Karpas-422 (cell line): ENCODE measurements around the gene PCNX3. TPM values are rescaled to one million over a fixed set of nuclear protein-coding genes. Genes with fewer than 3 reads are reported as not detected.

ENCODE experiments used
- DNase-seq: peaks from one replicate; pipeline ENCODE4 v3.0.0-alpha.2; 2015
- H2AFZ ChIP-seq: fragments of 200-600 bp; sonication (generic); 2 replicates; pipeline ENCODE4 v1.6.1; 2014; ENCODE audit warnings: antibody characterized with exemption, low read length, mixed read lengths
- H3K27ac ChIP-seq: fragments of 200-600 bp; sonication (generic); 2 replicates; pipeline ENCODE4 v1.5.1; 2014; ENCODE audit warnings: mild to moderate bottlenecking, low read length, moderate library complexity
- H3K27me3 ChIP-seq: fragments of 200-600 bp; sonication (generic); 2 replicates; pipeline ENCODE4 v1.6.1; 2014; ENCODE audit warnings: low read length, mixed read lengths
- H3K36me3 ChIP-seq: fragments of 200-600 bp; sonication (generic); 2 replicates; pipeline ENCODE4 v1.6.1; 2014; ENCODE audit warnings: low read length, mixed read lengths; ENCODE audit not compliant: insufficient read depth
- H3K4me1 ChIP-seq: fragments of 200-600 bp; sonication (generic); 2 replicates; pipeline ENCODE4 v1.6.1; 2014; ENCODE audit warnings: mild to moderate bottlenecking, low read length, mixed read lengths
- H3K4me2 ChIP-seq: fragments of 200-600 bp; sonication (generic); 2 replicates; pipeline ENCODE4 v1.6.1; 2014; ENCODE audit warnings: low read length, low read depth, mild to moderate bottlenecking; ENCODE audit not compliant: poor library complexity, severe bottlenecking
- H3K4me3 ChIP-seq: fragments of 200-600 bp; sonication (generic); 2 replicates; pipeline ENCODE4 v1.5.1; 2014; ENCODE audit warnings: mild to moderate bottlenecking, antibody characterized with exemption, low read length, mixed read lengths
- H3K79me2 ChIP-seq: fragments of 200-600 bp; sonication (generic); 2 replicates; pipeline ENCODE4 v1.6.1; 2014; ENCODE audit warnings: mild to moderate bottlenecking, low read length, mixed read lengths
- H3K9ac ChIP-seq: fragments of 200-600 bp; sonication (generic); 2 replicates; pipeline ENCODE4 v1.6.0; 2014; ENCODE audit warnings: low read length
- H3K9me2 ChIP-seq: fragments of 200-600 bp; sonication (generic), shearing (Covaris generic); replicated peaks from 2 replicates; pipeline ENCODE4 v1.6.0; 2014; ENCODE audit warnings: mild to moderate bottlenecking, low read length, moderate library complexity; ENCODE audit not compliant: insufficient read depth
- H3K9me3 ChIP-seq: fragments of 300-700, 200-600 bp; sonication (generic); 2 replicates; pipeline ENCODE4 v1.6.1; 2014; ENCODE audit warnings: low read length, mixed read lengths
- H4K20me1 ChIP-seq: fragments of 200-600 bp; sonication (generic); 2 replicates; pipeline ENCODE4 v1.6.1; 2014; ENCODE audit warnings: mild to moderate bottlenecking, antibody characterized with exemption, low read length, low read depth; ENCODE audit not compliant: insufficient read depth
- total RNA-seq: library from RNA; depleted of rRNA; stranded (reverse); fragments of >200 nt; shearing (Covaris generic); gene quantifications from 2 replicates; pipeline ENCODE4 v1.2.3, GENCODE V29; 2014; ENCODE audit warnings: low replicate concordance

The PCNX3 gene
- total RNA-seq, 1 experiment from 2014 or later = 20.4 TPM

DNA sequence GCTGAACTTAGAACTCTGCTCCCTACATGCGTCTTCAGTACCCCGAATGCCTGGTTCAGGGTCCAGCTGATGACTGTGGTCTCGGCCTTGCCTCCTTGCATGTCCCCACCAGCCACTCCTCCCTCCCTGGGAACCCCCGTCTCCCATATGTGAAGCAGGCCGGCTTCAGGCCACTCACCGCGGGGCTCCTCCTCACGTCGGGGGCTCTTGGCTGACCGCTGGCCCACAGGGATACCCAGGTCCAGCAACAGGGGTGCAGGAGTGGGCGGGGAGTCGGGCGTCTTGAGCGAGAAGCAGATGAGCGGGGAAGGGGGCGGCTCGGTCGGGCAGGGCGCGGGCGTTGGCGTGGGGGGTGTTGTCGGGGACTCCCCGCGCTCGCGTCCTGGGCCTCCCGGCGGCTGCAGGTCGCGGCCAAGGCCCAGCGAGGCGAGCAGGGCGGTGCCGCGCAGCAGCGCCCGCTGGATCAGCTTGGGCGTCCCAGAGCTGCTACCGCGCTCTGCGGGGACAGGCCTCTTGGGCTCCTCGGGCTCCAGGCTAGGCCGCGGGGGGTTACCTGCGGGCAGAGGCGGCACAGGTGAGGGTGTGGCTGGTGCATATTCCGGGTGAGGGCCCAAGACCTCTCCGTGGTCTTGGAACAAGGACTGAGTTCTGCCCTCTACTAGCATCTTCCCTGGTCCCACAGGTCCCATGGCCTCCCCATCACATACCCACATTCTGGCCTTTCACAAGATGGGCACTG is 16.2 kb upstream of the PCNX3 start:
- no peak overlapping the region for H3K4me3 ChIP-seq

DNA sequence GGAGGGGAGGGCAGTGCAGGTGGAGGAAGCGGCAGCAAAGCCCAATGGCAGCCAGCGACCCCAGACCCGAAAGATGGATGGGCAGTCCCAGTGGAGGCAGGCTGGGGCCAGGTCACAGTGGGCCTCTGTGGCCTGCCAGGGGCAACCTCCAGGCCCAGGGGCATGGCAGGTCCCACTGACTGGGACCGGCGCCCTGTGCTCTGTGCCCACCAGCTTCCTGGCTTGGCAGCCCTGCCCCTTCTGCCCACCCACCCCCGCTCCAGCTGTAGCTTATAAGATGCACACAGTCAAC is 15.7 kb upstream of the PCNX3 start:
- no peaks in the 10 kb centered on the region for H3K27me3 ChIP-seq
- no peak overlapping the region for H3K9ac ChIP-seq
- H3K9me3 ChIP-seq = no peaks in the 10 kb centered on the region
- H3K4me1 ChIP-seq = peaks cover 12% of the 10 kb centered on the region
- H3K4me2 ChIP-seq = no peak overlapping the region
- H3K36me3 ChIP-seq = no peaks in the 10 kb centered on the region
- no peak overlapping the region for H3K4me3 ChIP-seq
- H3K9me2 ChIP-seq = no peaks in the 10 kb centered on the region
- no peaks in the 10 kb centered on the region for H3K79me2 ChIP-seq
- H4K20me1 ChIP-seq = no peaks in the 10 kb centered on the region
- no peak for DNase-seq
- H2AFZ ChIP-seq = no peak overlapping the region
- H3K27ac ChIP-seq = no peak overlapping the region

More for the DNA sequence above, 16.2 kb upstream of the PCNX3 start:
- Histone ChIP-seq H3K9me3 (no peaks in the 10 kb centered on the region), H3K9ac (no peak overlapping the region), H3K4me2 (no peak overlapping the region), H3K27me3 (no peaks in the 10 kb centered on the region), H3K4me1 (peaks cover 12% of the 10 kb centered on the region), H4K20me1 (no peaks in the 10 kb centered on the region), H3K79me2 (no peaks in the 10 kb centered on the region), H2AFZ (no peak overlapping the region), H3K36me3 (no peaks in the 10 kb centered on the region), H3K27ac (no peak overlapping the region), H3K9me2 (no peaks in the 10 kb centered on the region)
- no peak for DNase-seq

DNA sequence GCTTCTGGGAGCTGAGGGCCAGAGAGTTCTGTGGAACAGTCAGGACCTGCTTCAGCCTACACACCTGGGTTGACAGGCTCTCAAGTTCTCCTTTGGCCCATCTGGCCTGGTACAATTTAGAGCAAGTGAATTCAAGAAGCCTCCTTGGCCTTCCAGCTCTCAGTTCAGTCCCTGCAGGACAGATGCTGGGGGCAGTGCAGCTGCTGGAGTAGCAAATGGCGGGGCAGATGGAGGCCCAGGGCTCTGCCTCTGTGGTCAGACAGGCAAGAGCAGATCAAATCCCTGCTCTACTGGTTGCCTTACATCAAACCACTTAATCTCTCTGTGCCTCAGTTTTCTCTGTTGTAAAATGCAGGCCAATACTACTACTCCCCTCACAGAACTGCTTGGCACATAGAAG is 11.3 kb upstream of the PCNX3 start:
- Histone ChIP-seq H3K27ac (no peak overlapping the region), H3K9me2 (no peaks in the 10 kb centered on the region), H3K36me3 (peaks cover 15% of the 10 kb centered on the region), H3K9me3 (no peaks in the 10 kb centered on the region), H3K4me3 (no peak overlapping the region), H3K4me2 (no peak overlapping the region), H3K27me3 (no peaks in the 10 kb centered on the region), H3K9ac (no peak overlapping the region), H3K79me2 (no peaks in the 10 kb centered on the region), H3K4me1 (no peaks in the 10 kb centered on the region), H2AFZ (no peak overlapping the region), H4K20me1 (no peaks in the 10 kb centered on the region)
- DNase-seq = no peak

DNA sequence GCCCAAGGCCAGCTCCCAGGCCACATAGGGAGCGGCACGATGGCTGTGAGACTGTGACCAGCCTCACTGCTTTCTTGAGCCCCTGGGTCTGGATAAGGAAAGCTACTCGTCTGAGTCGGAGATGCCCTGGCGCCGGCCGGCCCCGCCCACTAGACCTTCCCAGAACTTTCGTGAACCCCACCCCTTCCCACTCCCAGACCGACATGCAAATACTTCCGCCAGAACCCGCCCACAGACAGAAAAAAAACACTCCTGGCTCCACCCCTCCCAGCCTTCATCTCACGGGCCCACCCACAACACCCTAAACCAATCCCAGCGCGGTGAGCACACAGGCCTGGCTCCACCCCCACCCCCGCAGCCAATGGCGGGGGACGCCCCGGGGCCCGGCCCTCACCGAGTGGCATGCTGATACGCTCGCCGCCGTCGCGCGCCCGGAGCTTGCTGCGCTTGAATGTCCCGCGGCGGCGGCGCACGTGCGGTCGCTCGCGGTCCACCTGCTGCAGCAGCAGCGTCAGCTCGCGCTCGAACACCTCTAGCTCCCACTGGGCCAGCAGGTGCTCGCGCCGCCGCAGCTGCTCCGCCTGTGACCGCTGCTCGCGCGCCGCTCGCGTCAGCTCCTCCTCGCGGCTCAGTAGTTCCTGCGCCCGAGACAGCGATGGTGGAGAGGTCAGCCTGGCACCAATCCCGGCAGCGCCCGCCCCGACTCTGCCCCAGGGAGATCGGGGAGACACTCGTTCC is 8.5 kb upstream of the PCNX3 start:
- no peak overlapping the region for H3K4me2 ChIP-seq
- H3K36me3 ChIP-seq = peaks cover 15% of the 10 kb centered on the region
- H3K4me3 ChIP-seq = no peak overlapping the region
- peaks cover 8% of the 10 kb centered on the region for H3K79me2 ChIP-seq
- no peaks in the 10 kb centered on the region for H3K9me3 ChIP-seq
- no peaks in the 10 kb centered on the region for H3K27me3 ChIP-seq
- H3K9ac ChIP-seq = no peak overlapping the region
- no peak overlapping the region for H3K27ac ChIP-seq
- no peaks in the 10 kb centered on the region for H4K20me1 ChIP-seq
- H3K4me1 ChIP-seq = peaks cover 10% of the 10 kb centered on the region
- H2AFZ ChIP-seq = no peak overlapping the region
- no peaks in the 10 kb centered on the region for H3K9me2 ChIP-seq
- peak; percentile 87 for DNase-seq

DNA sequence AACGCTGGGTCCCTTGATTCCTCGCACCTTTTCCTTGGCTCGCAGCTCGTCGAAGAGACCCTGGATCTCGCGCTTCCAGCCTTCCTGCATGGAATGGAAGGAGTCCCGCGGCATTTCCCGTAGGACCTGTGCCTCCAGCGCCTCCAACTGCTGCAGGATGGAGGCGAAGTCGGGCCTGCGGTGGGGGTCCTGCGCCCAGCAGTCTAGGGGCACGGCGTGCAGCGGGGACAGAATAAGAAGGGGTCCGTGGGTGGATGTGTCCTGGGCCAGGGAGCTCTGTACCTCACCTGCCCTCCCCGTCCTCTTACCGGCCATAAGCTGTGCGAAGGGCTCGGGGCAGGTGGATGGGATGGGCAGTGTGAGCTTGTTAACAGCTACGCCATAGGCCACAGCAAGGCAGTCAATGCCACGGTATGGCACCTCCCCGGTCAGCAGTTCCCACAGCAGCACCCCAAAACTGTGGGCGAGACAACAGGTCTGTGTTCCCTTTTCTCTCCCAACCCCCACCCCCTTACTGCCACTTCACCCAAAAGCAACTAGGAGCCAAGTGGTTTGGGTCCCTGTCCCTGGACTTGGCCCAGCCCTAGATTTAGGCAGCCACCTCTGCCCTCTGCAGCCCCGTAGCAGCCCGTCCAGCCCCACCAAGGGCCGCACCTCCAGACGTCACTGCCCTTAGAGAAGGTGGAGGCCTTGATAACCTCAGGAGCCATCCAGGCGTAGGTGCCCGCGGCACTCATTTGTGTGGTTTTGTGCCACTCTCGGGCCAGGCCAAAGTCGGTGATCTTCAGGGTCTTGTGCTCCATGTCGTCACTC is 7.8 kb upstream of the PCNX3 start:
- H3K9me2 ChIP-seq = no peaks in the 10 kb centered on the region
- no peaks in the 10 kb centered on the region for H3K27me3 ChIP-seq
- no peak overlapping the region for H2AFZ ChIP-seq
- no peaks in the 10 kb centered on the region for H4K20me1 ChIP-seq
- H3K4me1 ChIP-seq = peaks cover 18% of the 10 kb centered on the region
- no peak overlapping the region for H3K27ac ChIP-seq
- H3K4me2 ChIP-seq = no peak overlapping the region
- H3K36me3 ChIP-seq = peaks cover 15% of the 10 kb centered on the region
- H3K9me3 ChIP-seq = no peaks in the 10 kb centered on the region
- H3K4me3 ChIP-seq = no peak overlapping the region
- no peak for DNase-seq
- peaks cover 15% of the 10 kb centered on the region for H3K79me2 ChIP-seq
- no peak overlapping the region for H3K9ac ChIP-seq

DNA sequence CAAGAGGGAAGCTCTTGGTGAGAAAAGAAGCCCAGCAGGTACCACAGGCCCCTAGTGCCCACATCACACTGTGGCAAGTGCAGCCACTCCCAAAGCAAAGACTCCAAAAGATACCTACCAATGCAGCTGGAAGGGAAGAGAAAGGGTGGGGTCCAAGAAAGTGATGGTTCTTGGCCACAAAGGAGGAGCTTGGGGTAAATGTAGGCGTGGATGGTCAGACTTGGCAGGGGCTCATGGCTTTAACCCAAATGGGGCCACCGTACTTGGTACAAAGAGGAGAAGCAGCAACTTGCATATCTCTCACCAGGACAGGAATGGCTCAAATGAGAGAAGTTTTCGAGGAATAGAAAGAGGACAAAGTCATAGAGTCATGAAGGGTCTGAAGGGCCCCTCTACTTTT is 6.3 kb upstream of the PCNX3 start:
- Histone ChIP-seq H3K27ac (no peak overlapping the region), H3K4me1 (peaks cover 24% of the 10 kb centered on the region), H2AFZ (no peak overlapping the region), H3K9me3 (no peaks in the 10 kb centered on the region), H3K27me3 (no peaks in the 10 kb centered on the region), H3K4me3 (no peak overlapping the region), H3K36me3 (peaks cover 15% of the 10 kb centered on the region), H4K20me1 (no peaks in the 10 kb centered on the region), H3K9me2 (no peaks in the 10 kb centered on the region), H3K9ac (no peak overlapping the region), H3K79me2 (peaks cover 29% of the 10 kb centered on the region), H3K4me2 (no peak overlapping the region)
- DNase-seq = no peak

DNA sequence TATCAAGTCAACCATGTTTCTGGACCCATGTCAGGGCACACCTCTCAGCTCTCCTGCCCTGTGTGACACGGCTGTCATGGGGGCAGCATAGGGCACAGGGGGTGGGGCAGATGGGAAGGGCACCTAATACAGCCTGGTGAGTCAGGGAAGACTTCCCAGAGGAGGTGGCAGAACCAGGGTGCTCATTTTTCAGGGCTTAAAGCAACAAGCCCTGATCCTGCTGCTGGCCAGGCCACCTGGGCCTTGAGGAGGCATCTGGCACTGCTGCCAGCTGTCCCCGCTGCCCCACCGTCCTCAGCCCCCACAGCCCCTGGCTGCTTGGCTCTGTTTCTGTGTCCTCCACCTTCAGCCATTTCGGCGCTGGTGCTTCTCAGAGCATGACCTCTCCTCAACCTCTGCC is 5.9 kb upstream of the PCNX3 start:
- DNase-seq = no peak
- Histone ChIP-seq H3K9me2 (no peaks in the 10 kb centered on the region), H3K4me2 (no peak overlapping the region), H3K9me3 (no peaks in the 10 kb centered on the region), H3K79me2 (peaks cover 33% of the 10 kb centered on the region), H3K9ac (no peak overlapping the region), H3K27me3 (no peaks in the 10 kb centered on the region), H3K4me1 (peaks cover 24% of the 10 kb centered on the region), H3K36me3 (peaks cover 15% of the 10 kb centered on the region), H4K20me1 (no peaks in the 10 kb centered on the region), H2AFZ (no peak overlapping the region), H3K4me3 (no peak overlapping the region), H3K27ac (no peak overlapping the region)

DNA sequence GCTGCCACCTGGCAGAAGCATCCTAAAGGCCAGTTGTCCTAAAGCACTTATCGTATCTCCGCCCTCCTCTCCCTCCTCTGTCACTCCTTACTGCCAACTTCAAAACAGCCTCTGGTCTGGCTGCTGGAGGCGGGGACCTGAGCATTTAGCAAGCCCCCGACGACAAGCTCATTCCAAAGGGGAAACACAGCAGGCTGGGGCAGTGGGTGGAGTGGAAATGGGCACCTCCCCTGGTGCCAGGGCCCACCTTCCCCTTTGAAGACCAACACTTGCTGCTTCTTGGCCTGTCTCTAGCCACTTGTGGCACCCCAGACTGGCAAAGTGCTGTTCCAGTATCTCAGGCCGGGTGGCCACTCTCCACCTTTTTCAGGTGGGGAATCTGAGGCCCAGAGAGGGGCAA is 5.2 kb upstream of the PCNX3 start:
- H4K20me1 ChIP-seq = no peaks in the 10 kb centered on the region
- H3K4me2 ChIP-seq = no peak overlapping the region
- H3K27me3 ChIP-seq = no peaks in the 10 kb centered on the region
- no peak overlapping the region for H3K27ac ChIP-seq
- peaks cover 13% of the 10 kb centered on the region for H3K36me3 ChIP-seq
- peaks cover 24% of the 10 kb centered on the region for H3K4me1 ChIP-seq
- H3K9me2 ChIP-seq = no peaks in the 10 kb centered on the region
- H3K9me3 ChIP-seq = no peaks in the 10 kb centered on the region
- H3K9ac ChIP-seq = peak overlapping the region; percentile 16; the same call in 1 of the 2 replicates
- peaks cover 33% of the 10 kb centered on the region for H3K79me2 ChIP-seq
- no peak overlapping the region for H3K4me3 ChIP-seq
- no peak for DNase-seq
- no peak overlapping the region for H2AFZ ChIP-seq
